Lower leg skin (tissue), 4 donors: ENCODE data around the gene KIF21B. TPM values are rescaled to one million over a fixed set of nuclear protein-coding genes. Genes with fewer than 3 reads are reported as not detected.

Experiments
- DNase-seq, 2 donors: peaks; one replicate each; pipeline ENCODE4 v3.0.0-alpha.2; 2019; ENCODE audit warnings: low spot score in 2 of 2
- H3K4me3 ChIP-seq: fragments of 200-600 bp; sonication (generic); 2 replicates; pipeline ENCODE4 v1.5.1; 2017; ENCODE audit warnings: mild to moderate bottlenecking, low read depth; ENCODE audit not compliant: poor library complexity, severe bottlenecking
- POLR2A ChIP-seq, 2 donors: fragments of 450-650 bp; IDR thresholded peaks; one replicate each; pipeline ENCODE4 v1.6.1; 2016 to 2017; ENCODE audit warnings: antibody characterized with exemption in 2 of 2, mild to moderate bottlenecking in 1 of 2, moderate library complexity in 1 of 2
- WGBS, 2 donors: methylation state at CpG; one replicate each; pipeline ENCODE4 v1.1.5; 2018; 5-methylcytosine and 5-hydroxymethylcytosine counted together
- intact Hi-C: fragments of 100-400 bp; cut with DNase I; formaldehyde crosslinking; loops from one replicate; pipeline ENCODE4 v1.15.0; 2023; ENCODE audit warnings: low total_unique reads
- total RNA-seq, 4 donors: library from RNA; depleted of rRNA; stranded (reverse); fragments of >200 nt; gene quantifications; one replicate each; pipeline ENCODE4 v1.1.0, GENCODE V29; 2016
- TF ChIP-seq, protein P1 (sequence below), 3 donors: fragments of 450-650 bp; IDR thresholded peaks; one replicate each; pipeline ENCODE4 v1.5.1; 2016; ENCODE audit warnings: antibody characterized with exemption in 3 of 3, mild to moderate bottlenecking in 3 of 3, moderate library complexity in 2 of 3

KIF21B gene
- total RNA-seq, 4 donors from 2014 or later = 0.38 to 1.6 (median 1.0) TPM

DNA sequence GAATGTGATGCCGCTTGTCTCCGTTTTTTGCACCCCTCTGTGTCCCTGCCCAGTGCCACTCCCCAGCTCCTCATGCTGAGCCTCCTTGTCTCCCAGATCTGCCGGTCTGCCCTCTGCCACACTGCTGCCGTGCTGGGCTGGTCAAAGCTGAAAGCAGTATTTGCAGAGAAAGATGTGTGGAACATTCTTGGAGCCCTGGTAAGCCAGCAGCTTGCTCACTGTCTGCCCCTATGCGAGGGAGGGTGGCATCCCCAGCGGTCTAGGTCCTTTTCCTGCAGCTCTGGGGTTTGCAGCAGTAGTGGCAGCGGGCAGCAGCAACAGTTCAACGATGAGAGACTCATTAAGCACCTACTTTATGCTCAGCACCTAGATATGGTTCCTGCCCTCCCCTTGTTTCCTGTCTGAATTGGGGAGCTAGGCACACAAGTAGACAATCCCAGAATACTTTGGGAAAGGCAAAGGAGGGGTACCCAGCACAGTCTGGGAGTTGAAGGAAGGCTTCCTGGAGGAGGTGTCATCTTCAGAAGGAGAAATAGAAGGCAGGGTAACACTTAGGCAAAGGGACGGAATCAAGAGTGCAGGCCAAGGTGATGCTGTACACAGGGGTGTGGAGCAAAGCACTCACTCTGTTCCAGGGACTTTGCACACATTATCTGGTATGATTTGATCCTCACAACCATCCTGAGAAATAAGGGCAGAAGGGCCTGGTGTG, 63.1 kb downstream of the KIF21B start:
- intact Hi-C loops = no loop called here
- H3K4me3 ChIP-seq = no peak overlapping the region
- TF ChIP-seq POLR2A (IDR thresholded peaks at IDR 0.05) = no peak
- TF ChIP-seq, protein P1, sequence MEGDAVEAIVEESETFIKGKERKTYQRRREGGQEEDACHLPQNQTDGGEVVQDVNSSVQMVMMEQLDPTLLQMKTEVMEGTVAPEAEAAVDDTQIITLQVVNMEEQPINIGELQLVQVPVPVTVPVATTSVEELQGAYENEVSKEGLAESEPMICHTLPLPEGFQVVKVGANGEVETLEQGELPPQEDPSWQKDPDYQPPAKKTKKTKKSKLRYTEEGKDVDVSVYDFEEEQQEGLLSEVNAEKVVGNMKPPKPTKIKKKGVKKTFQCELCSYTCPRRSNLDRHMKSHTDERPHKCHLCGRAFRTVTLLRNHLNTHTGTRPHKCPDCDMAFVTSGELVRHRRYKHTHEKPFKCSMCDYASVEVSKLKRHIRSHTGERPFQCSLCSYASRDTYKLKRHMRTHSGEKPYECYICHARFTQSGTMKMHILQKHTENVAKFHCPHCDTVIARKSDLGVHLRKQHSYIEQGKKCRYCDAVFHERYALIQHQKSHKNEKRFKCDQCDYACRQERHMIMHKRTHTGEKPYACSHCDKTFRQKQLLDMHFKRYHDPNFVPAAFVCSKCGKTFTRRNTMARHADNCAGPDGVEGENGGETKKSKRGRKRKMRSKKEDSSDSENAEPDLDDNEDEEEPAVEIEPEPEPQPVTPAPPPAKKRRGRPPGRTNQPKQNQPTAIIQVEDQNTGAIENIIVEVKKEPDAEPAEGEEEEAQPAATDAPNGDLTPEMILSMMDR (IDR thresholded peaks at IDR 0.05) = no peak
- 69 to 73% methylated on average over 9 of the region's 9 CpGs for WGBS, 2 donors
- DNase-seq = peak in 1 of 2 donors; percentile 65

DNA sequence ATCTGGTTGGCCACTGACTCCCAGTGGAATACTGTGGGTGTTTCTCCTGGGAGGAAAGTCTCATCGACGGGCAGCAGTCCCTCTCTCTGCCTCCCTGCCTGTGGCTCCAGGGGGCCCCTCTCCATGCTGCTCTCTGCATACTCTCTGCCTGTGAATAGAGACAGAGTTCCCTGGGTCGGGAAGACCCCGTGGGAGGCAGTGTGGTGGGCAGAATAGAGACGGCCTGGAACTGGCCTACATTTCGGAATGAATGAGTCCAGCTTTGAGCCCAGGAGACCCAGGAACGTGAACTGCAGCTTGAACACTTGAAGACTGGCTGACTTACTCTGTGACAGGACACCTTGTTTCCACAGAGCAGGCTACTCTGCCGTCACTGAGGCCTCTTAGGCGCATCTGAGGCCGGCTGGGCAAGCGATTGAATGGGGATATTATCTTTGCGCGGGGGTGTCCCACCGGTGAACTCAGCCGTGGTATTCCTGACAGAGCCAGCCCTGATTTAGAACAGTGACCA, 64.0 kb downstream of the KIF21B start:
- intact Hi-C loops = no loop called here
- 82 to 85% methylated on average over 12 to 15 of the region's 15 CpGs for WGBS, 2 donors
- H3K4me3 ChIP-seq = no peak overlapping the region
- no peak for TF ChIP-seq POLR2A (IDR thresholded peaks at IDR 0.05)
- TF ChIP-seq, protein P1 (IDR thresholded peaks at IDR 0.05) = no peak
- peak in 1 of 2 donors; percentile 63 for DNase-seq

DNA sequence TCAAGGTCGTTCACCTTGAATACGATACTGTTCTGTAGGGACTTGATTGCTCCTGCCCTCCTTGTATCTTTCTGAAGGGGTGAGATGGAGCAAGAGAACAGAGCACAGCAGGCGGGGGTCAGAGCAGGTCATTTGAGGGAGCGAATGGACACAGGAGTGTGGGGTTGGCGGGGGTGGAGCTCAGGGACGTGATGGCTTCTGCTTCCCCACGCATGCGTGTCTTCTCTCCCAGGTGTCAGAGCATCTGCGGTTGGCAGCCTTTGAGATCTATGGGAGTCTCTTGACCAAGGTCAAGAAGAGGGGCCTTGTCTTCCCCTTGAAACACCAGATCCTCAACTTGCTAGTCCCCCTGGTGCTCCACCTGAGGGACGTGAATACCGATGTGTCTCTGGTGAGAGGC, 64.9 kb downstream of the KIF21B start:
- no peak overlapping the region for H3K4me3 ChIP-seq
- peak in 1 of 2 donors; percentile 76 for DNase-seq
- intact Hi-C loops = no loop called here
- WGBS, 2 donors = 95 to 96% methylated on average over 11 of the region's 11 CpGs
- TF ChIP-seq, protein P1 (IDR thresholded peaks at IDR 0.05) = no peak
- no peak for TF ChIP-seq POLR2A (IDR thresholded peaks at IDR 0.05)

DNA sequence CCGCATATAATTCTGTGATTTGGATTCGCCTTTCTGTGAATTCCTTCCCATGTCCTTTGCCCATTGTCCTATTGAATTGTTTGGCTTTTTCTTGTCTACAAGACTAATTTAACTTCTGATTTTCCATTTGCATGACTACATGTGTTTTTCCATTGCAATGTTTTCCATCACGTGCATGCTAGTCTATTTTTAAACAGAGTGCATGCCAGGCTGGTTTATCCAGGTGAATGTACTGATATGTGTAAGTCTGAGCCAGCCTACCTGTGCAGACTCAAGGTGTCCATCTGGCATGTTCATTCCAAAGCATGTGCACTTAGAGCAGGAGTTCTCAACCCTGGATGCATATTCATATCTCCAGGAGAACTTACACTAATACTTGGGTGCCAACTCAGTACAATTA, 69.1 kb downstream of the KIF21B start:
- H3K4me3 ChIP-seq = no peak overlapping the region
- DNase-seq = no peak
- WGBS, 2 donors = 65 to 68% methylated on average over 3 of the region's 3 CpGs
- TF ChIP-seq POLR2A (IDR thresholded peaks at IDR 0.05) = no peak
- TF ChIP-seq, protein P1 (IDR thresholded peaks at IDR 0.05) = no peak
- intact Hi-C loops = no loop called here

DNA sequence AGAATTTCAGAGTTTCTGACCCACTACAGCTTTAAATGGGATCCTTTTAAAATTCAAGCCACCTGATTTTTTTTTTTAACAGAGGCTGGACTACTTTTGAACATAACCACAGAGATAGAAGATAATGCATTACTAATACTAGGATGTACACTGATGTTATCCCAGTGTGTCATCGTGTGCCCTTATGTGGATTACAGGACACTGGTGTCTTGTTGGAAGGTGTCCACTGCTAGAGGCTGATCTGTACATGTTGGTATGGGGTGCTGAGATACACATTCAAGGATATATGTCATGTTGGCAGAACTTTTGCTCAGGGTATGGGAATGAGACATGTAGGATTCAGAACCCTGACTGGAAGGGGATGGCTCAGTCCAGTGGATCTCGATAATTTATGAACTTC, 72.5 kb downstream of the KIF21B start:
- intact Hi-C loops = no loop called here
- DNase-seq = no peak
- no peak overlapping the region for H3K4me3 ChIP-seq
- TF ChIP-seq, protein P1 (IDR thresholded peaks at IDR 0.05) = no peak
- no peak for TF ChIP-seq POLR2A (IDR thresholded peaks at IDR 0.05)
- WGBS, 2 donors = 74 to 76% methylated on average over 2 of the region's 2 CpGs
